ENCODE measurements around the gene GPSM3. TPM values are rescaled to one million over a fixed set of nuclear protein-coding genes. Genes with fewer than 3 reads are reported as not detected.

Gene GPSM3
- total and polyA plus RNA-seq, 2 of the 13 experiments (the other 11 are each of a cell fraction or from before 2014, with no cell fraction given), result 0.18 to 6.2 TPM

DNA sequence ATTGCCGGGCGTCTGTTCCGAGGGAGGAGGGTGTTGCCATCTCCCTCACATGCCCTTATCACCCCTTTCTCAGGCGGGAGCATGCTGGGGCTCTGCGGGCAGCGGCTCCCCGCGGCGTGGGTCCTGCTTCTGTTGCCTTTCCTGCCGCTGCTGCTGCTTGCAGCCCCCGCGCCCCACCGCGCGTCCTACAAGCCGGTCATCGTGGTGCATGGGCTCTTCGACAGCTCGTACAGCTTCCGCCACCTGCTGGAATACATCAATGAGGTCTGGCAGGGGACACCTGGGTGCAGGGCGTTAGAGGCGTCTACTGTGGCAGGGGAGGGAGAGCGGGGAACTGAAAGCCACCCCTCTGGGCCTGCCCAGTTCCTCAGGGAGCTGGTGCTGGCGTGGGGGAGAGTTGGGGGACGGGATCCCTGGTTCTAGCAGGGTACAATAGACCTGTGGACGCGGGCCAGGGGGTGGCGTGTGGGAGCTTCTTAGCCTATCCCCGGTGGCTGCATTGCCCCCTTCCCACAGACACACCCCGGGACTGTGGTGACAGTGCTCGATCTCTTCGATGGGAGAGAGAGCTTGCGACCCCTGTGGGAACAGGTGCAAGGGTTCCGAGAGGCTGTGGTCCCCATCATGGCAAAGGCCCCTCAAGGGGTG is 37.8 kb downstream of the GPSM3 start (continued):
- TF ChIP-seq ZNF639 (CRISPR knock-in tag; conservative IDR thresholded peaks at IDR 0.05), result no peak
- TF ChIP-seq SP5 (CRISPR knock-in tag; IDR thresholded peaks at IDR 0.05; ENCODE audit: borderline replicate concordance, low read depth), result no peak; the same call in 1 of the 2 replicates
- TF ChIP-seq NCOA1 (CRISPR knock-in tag; IDR thresholded peaks at IDR 0.05), result no peak
- TF ChIP-seq ZSCAN9 (CRISPR knock-in tag; IDR thresholded peaks at IDR 0.05; ENCODE audit: borderline replicate concordance), result peak; percentile 37; the same call in 1 of the 2 replicates
- TF ChIP-seq RXRA (CRISPR knock-in tag; IDR thresholded peaks at IDR 0.05), result peak; percentile 58; the same call in 1 of the 2 replicates
- no peak for TF ChIP-seq LBX2 (CRISPR knock-in tag; IDR thresholded peaks at IDR 0.05; ENCODE audit: borderline replicate concordance)
- TF ChIP-seq ZNF891 (CRISPR knock-in tag; IDR thresholded peaks at IDR 0.05), result no peak
- peak; percentile 52 for TF ChIP-seq U2AF1 (optimal IDR thresholded peaks at IDR 0.05; ENCODE audit: low read depth, low read length)
- TF ChIP-seq ELF1 (CRISPR knock-in tag; IDR thresholded peaks at IDR 0.05), result no peak
- 0 out of 2 replicates have a peak, but pooled peaks have one; percentile 7 for TF ChIP-seq STAT6 (CRISPR knock-in tag; IDR thresholded peaks at IDR 0.05; ENCODE audit: borderline replicate concordance)
- no peak for TF ChIP-seq ZNF251 (CRISPR knock-in tag; IDR thresholded peaks at IDR 0.05)
- TF ChIP-seq ZNF10 (CRISPR knock-in tag; IDR thresholded peaks at IDR 0.05; ENCODE audit: borderline replicate concordance, low read depth), result no peak
- no peak for TF ChIP-seq HNRNPK (IDR thresholded peaks at IDR 0.05; ENCODE audit: low read depth, low read length, poor library complexity, severe bottlenecking)
- TF ChIP-seq PTBP1 (IDR thresholded peaks at IDR 0.05; ENCODE audit: low read depth, low read length, poor library complexity, severe bottlenecking), result no peak
- peak; percentile 10; the same call in 1 of the 2 replicates for TF ChIP-seq RFX5 (IDR thresholded peaks at IDR 0.05; ENCODE audit: low read depth, low read length)
- no peak for TF ChIP-seq PLSCR1 (CRISPR knock-in tag; IDR thresholded peaks at IDR 0.05; ENCODE audit: borderline replicate concordance)
- no peak for TF ChIP-seq ZNF34 (CRISPR knock-in tag; IDR thresholded peaks at IDR 0.05; ENCODE audit: borderline replicate concordance)
- TF ChIP-seq, protein P1, sequence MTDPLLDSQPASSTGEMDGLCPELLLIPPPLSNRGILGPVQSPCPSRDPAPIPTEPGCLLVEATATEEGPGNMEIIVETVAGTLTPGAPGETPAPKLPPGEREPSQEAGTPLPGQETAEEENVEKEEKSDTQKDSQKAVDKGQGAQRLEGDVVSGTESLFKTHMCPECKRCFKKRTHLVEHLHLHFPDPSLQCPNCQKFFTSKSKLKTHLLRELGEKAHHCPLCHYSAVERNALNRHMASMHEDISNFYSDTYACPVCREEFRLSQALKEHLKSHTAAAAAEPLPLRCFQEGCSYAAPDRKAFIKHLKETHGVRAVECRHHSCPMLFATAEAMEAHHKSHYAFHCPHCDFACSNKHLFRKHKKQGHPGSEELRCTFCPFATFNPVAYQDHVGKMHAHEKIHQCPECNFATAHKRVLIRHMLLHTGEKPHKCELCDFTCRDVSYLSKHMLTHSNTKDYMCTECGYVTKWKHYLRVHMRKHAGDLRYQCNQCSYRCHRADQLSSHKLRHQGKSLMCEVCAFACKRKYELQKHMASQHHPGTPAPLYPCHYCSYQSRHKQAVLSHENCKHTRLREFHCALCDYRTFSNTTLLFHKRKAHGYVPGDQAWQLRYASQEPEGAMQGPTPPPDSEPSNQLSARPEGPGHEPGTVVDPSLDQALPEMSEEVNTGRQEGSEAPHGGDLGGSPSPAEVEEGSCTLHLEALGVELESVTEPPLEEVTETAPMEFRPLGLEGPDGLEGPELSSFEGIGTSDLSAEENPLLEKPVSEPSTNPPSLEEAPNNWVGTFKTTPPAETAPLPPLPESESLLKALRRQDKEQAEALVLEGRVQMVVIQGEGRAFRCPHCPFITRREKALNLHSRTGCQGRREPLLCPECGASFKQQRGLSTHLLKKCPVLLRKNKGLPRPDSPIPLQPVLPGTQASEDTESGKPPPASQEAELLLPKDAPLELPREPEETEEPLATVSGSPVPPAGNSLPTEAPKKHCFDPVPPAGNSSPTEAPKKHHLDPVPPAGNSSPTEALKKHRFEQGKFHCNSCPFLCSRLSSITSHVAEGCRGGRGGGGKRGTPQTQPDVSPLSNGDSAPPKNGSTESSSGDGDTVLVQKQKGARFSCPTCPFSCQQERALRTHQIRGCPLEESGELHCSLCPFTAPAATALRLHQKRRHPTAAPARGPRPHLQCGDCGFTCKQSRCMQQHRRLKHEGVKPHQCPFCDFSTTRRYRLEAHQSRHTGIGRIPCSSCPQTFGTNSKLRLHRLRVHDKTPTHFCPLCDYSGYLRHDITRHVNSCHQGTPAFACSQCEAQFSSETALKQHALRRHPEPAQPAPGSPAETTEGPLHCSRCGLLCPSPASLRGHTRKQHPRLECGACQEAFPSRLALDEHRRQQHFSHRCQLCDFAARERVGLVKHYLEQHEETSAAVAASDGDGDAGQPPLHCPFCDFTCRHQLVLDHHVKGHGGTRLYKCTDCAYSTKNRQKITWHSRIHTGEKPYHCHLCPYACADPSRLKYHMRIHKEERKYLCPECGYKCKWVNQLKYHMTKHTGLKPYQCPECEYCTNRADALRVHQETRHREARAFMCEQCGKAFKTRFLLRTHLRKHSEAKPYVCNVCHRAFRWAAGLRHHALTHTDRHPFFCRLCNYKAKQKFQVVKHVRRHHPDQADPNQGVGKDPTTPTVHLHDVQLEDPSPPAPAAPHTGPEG (CRISPR knock-in tag; IDR thresholded peaks at IDR 0.05), result no peak
